NB4 (cell line): ENCODE results near the gene ST14.

Source experiments
- CTCF ChIP-seq: IDR thresholded peaks from one replicate; pipeline ENCODE4 v1.5.1; 2012; ENCODE audit warnings: low read depth, low read length
- POLR2A ChIP-seq: IDR thresholded peaks from 2 replicates; pipeline ENCODE4 v1.6.1; 2011; ENCODE audit warnings: mild to moderate bottlenecking; ENCODE audit not compliant: insufficient read length; ENCODE audit errors: extremely low read depth

GRCh38 chr11:130159657-130160497, at the start of gene ST14:
- TF ChIP-seq CTCF: no peak
- TF ChIP-seq POLR2A: no peak
